Measurements from ENCODE around the gene KIF26B. TPM values are rescaled to one million over a fixed set of nuclear protein-coding genes. Genes with fewer than 3 reads are reported as not detected.

The KIF26B gene
- total and polyA plus RNA-seq, 2 experiments from 2014 or later: 0.03 to 0.76 TPM

- TF ChIP-seq ZNF462 (CRISPR knock-in tag; IDR thresholded peaks at IDR 0.05) (no peak), STAT1 (IDR thresholded peaks at IDR 0.05; ENCODE audit: unreplicated experiment) (no peak), ETS1 (IDR thresholded peaks at IDR 0.05) (no peak), ZNF331 (CRISPR knock-in tag; IDR thresholded peaks at IDR 0.05; ENCODE audit: low read depth) (no peak), ZNF114 (CRISPR knock-in tag; IDR thresholded peaks at IDR 0.05) (no peak), CTCF (conservative IDR thresholded peaks at IDR 0.05; ENCODE audit: low read depth in 2 of 2) (no peak), POLR2AphosphoS5 (IDR thresholded peaks at IDR 0.05; ENCODE audit: low read depth) (no peak), EZH2phosphoT487 (IDR thresholded peaks at IDR 0.05; ENCODE audit: unreplicated experiment) (no peak), REST (IDR thresholded peaks at IDR 0.05; ENCODE audit: unreplicated experiment) (no peak)
Measured at GRCh38 chr1:245128381-245129101, 26.2 kb upstream of the KIF26B start (continued).
